Smooth muscle cell (in vitro differentiated cells): Measurements from ENCODE around the gene TRIM43. TPM values are rescaled to one million over a fixed set of nuclear protein-coding genes. Genes with fewer than 3 reads are reported as not detected.
"Not testable (repeated sequence)": the region's sequence is repeated elsewhere in the genome, so short reads cannot be mapped to it uniquely, and the experiment has no call there.

Experiments used
- DNase-seq: peaks from one replicate; lab custom pipeline; 2025; ENCODE audit not compliant: unreplicated experiment; lab: John Stamatoyannopoulos, UW
- H2AFZ ChIP-seq: fragments of 200-600 bp; sonication (generic); 2 replicates; pipeline ENCODE4 v1.6.0; 2016; ENCODE audit warnings: antibody characterized with exemption, low read depth, mild to moderate bottlenecking
- H3F3A ChIP-seq: fragments of 200-600 bp; sonication (generic); 2 replicates; pipeline ENCODE4 v1.6.0; 2017; ENCODE audit warnings: antibody characterized with exemption, low read depth
- H3K27ac ChIP-seq: fragments of 200-600 bp; sonication (generic); 2 replicates; pipeline ENCODE4 v1.5.1; 2016; ENCODE audit warnings: low read depth, mild to moderate bottlenecking
- H3K27me3 ChIP-seq: fragments of 200-600 bp; sonication (generic); 2 replicates; pipeline ENCODE4 v1.6.1; 2016; ENCODE audit warnings: low read depth, mild to moderate bottlenecking
- H3K36me3 ChIP-seq: fragments of 200-600 bp; sonication (generic); 2 replicates; pipeline ENCODE4 v1.5.1; 2016; ENCODE audit warnings: low read depth
- H3K4me1 ChIP-seq: fragments of 200-600 bp; sonication (generic); 2 replicates; pipeline ENCODE4 v1.5.1; 2016; ENCODE audit warnings: low read depth
- H3K4me2 ChIP-seq: fragments of 200-600 bp; sonication (generic); 2 replicates; pipeline ENCODE4 v1.6.0; 2016; ENCODE audit warnings: mild to moderate bottlenecking
- H3K4me3 ChIP-seq: fragments of 200-600 bp; sonication (generic); 2 replicates; pipeline ENCODE4 v1.5.1; 2016; ENCODE audit warnings: mild to moderate bottlenecking
- H3K79me2 ChIP-seq: fragments of 200-600 bp; sonication (generic); 2 replicates; pipeline ENCODE4 v1.6.0; 2016; ENCODE audit warnings: low read depth, mild to moderate bottlenecking
- H3K9ac ChIP-seq: fragments of 200-600 bp; sonication (generic); 2 replicates; pipeline ENCODE4 v1.6.0; 2016; ENCODE audit warnings: low read depth
- H3K9me3 ChIP-seq: fragments of 200-600 bp; sonication (generic); replicated peaks from 2 replicates; pipeline ENCODE4 v1.5.1; 2016; ENCODE audit warnings: low read depth
- H4K20me1 ChIP-seq: fragments of 200-600 bp; sonication (generic); 2 replicates; pipeline ENCODE4 v1.6.0; 2016; ENCODE audit warnings: low read depth
- CTCF ChIP-seq: fragments of 200-600 bp; sonication (generic); IDR thresholded peaks from 2 replicates; pipeline ENCODE4 v1.5.1; 2017; ENCODE audit warnings: borderline replicate concordance, mild to moderate bottlenecking, antibody characterized with exemption; ENCODE audit not compliant: insufficient read depth, poor library complexity, severe bottlenecking
- WGBS: methylation state at CpG from one replicate; pipeline ENCODE4 v1.1.7; 2016; ENCODE audit warnings: low lambda C conversion rate; 5-methylcytosine and 5-hydroxymethylcytosine counted together
- polyA plus RNA-seq: library from polyadenylated mRNA; unstranded; fragments of >200 nt; fragmentation: Nextera tagmentation; extraction: Ambion mirVana; gene quantifications from 2 replicates; pipeline ENCODE4 v1.2.1, GENCODE V29; 2016
- total RNA-seq: library from RNA; depleted of rRNA; stranded (reverse); fragments of >200 nt; gene quantifications from 2 replicates; pipeline ENCODE4 v1.2.3, GENCODE V29; 2014

Gene TRIM43
- total RNA-seq = not detected in 2 replicates
- not detected in 2 replicates for polyA plus RNA-seq

DNA sequence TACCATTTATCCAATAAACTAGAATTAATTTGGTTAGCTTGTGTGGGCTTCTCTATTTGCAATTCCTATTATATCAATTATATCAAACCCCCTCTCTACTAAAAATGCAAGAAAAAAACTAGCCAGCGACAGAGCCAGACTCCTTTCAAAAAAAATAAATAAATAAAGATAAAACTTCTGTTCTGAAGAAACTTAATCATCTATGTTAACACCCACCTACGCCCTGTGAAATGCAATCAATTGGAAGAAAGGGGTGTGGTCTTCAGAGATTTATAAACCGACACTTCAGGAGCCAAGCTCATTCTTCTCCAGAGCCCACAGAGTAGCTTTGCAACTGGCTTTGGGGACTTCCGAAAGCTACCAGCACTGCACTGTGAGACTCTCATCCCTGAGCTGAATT, at the start of gene TRIM43:
Gene TRIM43 (plus strand): TSS at position 301 of the 400 bp plus-strand sequence. CDS start 2,023 bp downstream, outside the sequence.
- not testable (repeated sequence) for H4K20me1 ChIP-seq, H3K9me3 ChIP-seq, H2AFZ ChIP-seq, H3K4me2 ChIP-seq, H3F3A ChIP-seq, H3K9ac ChIP-seq, DNase-seq, H3K36me3 ChIP-seq, H3K4me3 ChIP-seq, H3K27ac ChIP-seq, H3K27me3 ChIP-seq, H3K79me2 ChIP-seq, H3K4me1 ChIP-seq
- 70% methylated on average over 2 of the region's 4 CpGs for WGBS

- DNase-seq = no peak
- Histone ChIP-seq H3F3A (no peaks in the 10 kb centered on the region), H3K4me2 (no peak overlapping the region), H3K27me3 (no peaks in the 10 kb centered on the region), H3K4me3 (no peak overlapping the region), H3K79me2 (no peaks in the 10 kb centered on the region), H4K20me1 (no peaks in the 10 kb centered on the region), H3K9ac (no peak overlapping the region), H3K4me1 (no peaks in the 10 kb centered on the region), H2AFZ (no peak overlapping the region), H3K9me3 (no peaks in the 10 kb centered on the region), H3K36me3 (no peaks in the 10 kb centered on the region), H3K27ac (no peak overlapping the region)
- no peak for TF ChIP-seq CTCF
- 87% methylated on average over 17 of the region's 17 CpGs for WGBS
Observed at GRCh38 chr2:95551055-95551568, 40.7 kb upstream of the TRIM43 start.

DNA sequence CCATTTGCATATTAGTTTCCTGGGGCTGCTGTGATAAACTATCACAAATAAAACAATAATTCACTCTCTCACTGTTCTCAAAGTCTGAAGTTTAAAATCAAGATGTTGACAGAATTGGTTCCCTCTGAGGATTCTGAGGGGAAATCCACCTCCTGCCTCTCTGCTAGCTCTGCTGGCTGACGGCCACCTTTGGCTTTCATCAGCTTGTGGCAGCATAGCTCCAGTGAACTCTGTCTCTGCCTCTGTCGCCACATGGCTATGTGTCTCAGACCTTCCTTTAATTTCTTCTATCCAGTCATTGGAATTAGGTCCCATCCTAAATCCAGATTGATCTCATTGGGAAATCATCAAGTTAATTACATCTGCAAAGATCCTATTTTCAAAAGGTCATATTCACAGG, 38.9 kb upstream of the TRIM43 start:
- Histone ChIP-seq H3K36me3 (no peaks in the 10 kb centered on the region), H3K4me3 (no peak overlapping the region), H2AFZ (no peak overlapping the region), H3K4me1 (no peaks in the 10 kb centered on the region), H3K9ac (no peak overlapping the region), H3K79me2 (no peaks in the 10 kb centered on the region), H3K27ac (no peak overlapping the region), H3K4me2 (no peak overlapping the region), H4K20me1 (no peaks in the 10 kb centered on the region), H3F3A (no peaks in the 10 kb centered on the region), H3K27me3 (no peaks in the 10 kb centered on the region), H3K9me3 (no peaks in the 10 kb centered on the region)
- WGBS = 79% methylated on average over 2 of the region's 2 CpGs
- TF ChIP-seq CTCF = no peak
- DNase-seq = no peak

- Histone ChIP-seq H3K9ac (no peak overlapping the region), H3K4me1 (no peaks in the 10 kb centered on the region), H2AFZ (no peak overlapping the region), H4K20me1 (no peaks in the 10 kb centered on the region), H3K4me2 (no peak overlapping the region), H3K27ac (no peak overlapping the region), H3K9me3 (no peaks in the 10 kb centered on the region), H3K36me3 (no peaks in the 10 kb centered on the region), H3K4me3 (no peak overlapping the region), H3K27me3 (no peaks in the 10 kb centered on the region), H3K79me2 (no peaks in the 10 kb centered on the region), H3F3A (no peaks in the 10 kb centered on the region)
- DNase-seq = no peak
- TF ChIP-seq CTCF = no peak
- WGBS = 16% methylated on average over 2 of the region's 2 CpGs
Observed at GRCh38 chr2:95569170-95569569, 22.6 kb upstream of the TRIM43 start.
